Activated CD4-positive, alpha-beta T cell treated with anti-CD3 and anti-CD28 coated beads, Interleukin-2, amount 10 ng/mL, durations not matched to agents 24 days and 14 days (primary cell): ENCODE measurements around the gene MAP3K4. TPM values are rescaled to one million over a fixed set of nuclear protein-coding genes. Genes with fewer than 3 reads are reported as not detected.
"Not testable (repeated sequence)": the region's sequence is repeated elsewhere in the genome, so short reads cannot be mapped to it uniquely, and the experiment has no call there.

Experiments used
- DNase-seq: peaks from one replicate; pipeline ENCODE4 v3.0.0; 2022
- H3K27ac Mint-ChIP-seq: one replicate; pipeline ENCODE4 v1.8.0; 2022; ENCODE audit warnings: mild to moderate bottlenecking, mixed read lengths
- H3K27me3 Mint-ChIP-seq: one replicate; pipeline ENCODE4 v1.8.0; 2022; ENCODE audit warnings: mixed read lengths
- H3K36me3 Mint-ChIP-seq: one replicate; pipeline ENCODE4 v1.8.0; 2022; ENCODE audit warnings: low read depth, mild to moderate bottlenecking, mixed read lengths
- H3K4me1 Mint-ChIP-seq: one replicate; pipeline ENCODE4 v1.8.0; 2021; ENCODE audit warnings: mixed read lengths
- H3K4me3 Mint-ChIP-seq: one replicate; pipeline ENCODE4 v1.8.0; 2022; ENCODE audit warnings: mild to moderate bottlenecking, moderate library complexity, mixed read lengths
- H3K9me3 Mint-ChIP-seq: one replicate; pipeline ENCODE4 v1.8.0; 2021; ENCODE audit warnings: mixed read lengths
- intact Hi-C: fragments of 100-400 bp; cut with micrococcal nuclease; formaldehyde crosslinking; loops from one replicate; pipeline ENCODE4 v1.15.1; 2023
- total RNA-seq: library from RNA; stranded (reverse); gene quantifications from 2 replicates; pipeline ENCODE4 v1.2.3, GENCODE V29; 2022

MAP3K4 gene
- total RNA-seq, 1 donor from 2014 or later: 50.4 TPM

DNA sequence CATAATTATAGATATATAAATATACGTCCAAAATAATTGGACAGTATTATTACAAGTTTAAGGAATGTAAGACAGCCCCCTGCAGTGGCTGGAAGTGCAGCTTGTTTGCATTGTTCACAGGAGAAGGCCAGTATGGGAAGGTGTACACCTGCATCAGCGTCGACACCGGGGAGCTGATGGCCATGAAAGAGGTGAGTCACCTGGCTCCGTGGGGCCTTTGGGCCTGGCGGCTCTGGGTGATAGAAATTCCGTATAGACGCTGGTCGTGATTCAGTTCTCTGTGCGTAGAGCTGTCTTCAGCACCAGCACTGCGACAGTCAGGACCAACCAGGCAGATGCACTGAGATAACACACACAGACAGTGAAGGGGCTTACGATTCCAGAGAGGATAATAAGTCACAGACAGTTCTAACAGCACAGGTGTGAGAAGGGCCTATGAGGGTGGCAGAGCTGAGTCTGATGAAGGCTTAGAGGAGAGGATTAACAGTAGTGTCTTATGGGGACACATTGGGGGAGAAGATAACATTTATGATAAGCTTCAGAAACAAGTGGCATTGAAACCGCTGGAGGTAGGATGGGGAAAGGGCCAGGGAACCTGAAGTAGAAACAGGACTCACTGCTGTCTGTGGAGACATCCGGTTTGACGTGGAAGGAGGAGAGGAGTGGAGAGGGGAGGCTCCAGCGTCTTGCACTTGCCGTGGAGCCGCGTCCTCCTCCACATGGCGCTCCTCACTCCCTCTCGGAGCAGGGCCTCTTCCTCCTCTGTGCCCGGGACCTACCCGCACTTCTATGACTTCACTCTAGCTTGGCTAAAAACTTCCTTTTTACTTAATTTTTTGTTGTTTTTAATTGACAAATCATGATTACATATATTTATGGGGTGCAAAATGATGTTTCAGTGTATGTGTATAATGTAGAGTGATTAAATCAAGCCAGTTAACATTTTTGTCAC, 116.5 kb downstream of the MAP3K4 start:
- no peak overlapping the region for H3K4me3 Mint-ChIP-seq
- peaks cover 5% of the 10 kb centered on the region for H3K9me3 Mint-ChIP-seq
- no peaks in the 10 kb centered on the region for H3K27me3 Mint-ChIP-seq
- no peak overlapping the region for H3K27ac Mint-ChIP-seq
- H3K36me3 Mint-ChIP-seq: peaks cover 67% of the 10 kb centered on the region
- intact Hi-C loops: no loop called here
- no peak for DNase-seq
- peaks cover 22% of the 10 kb centered on the region for H3K4me1 Mint-ChIP-seq

DNA sequence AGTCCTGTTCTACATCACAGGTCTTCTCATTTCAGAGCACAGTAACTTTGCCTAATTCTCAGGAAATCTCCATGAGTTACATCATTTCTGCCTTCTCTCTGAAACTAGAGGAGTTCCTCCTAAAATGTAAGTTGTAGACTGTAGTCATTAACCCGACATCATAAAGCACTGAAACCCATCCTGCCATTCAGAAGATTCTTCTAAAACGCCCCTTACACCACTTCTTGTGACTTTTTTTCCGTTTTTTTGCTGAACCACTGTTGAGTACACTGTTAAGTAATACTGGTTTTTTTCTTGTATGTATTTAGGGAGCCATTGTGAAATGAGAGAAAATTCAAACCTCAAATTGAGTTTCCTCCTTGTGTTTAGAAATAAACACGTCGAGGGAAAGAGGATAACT, 117.3 kb downstream of the MAP3K4 start:
- H3K36me3 Mint-ChIP-seq: peaks cover 61% of the 10 kb centered on the region
- no peak overlapping the region for H3K4me3 Mint-ChIP-seq
- H3K9me3 Mint-ChIP-seq: no peaks in the 10 kb centered on the region
- intact Hi-C loops: no loop called here
- H3K27me3 Mint-ChIP-seq: no peaks in the 10 kb centered on the region
- peaks cover 20% of the 10 kb centered on the region for H3K4me1 Mint-ChIP-seq
- H3K27ac Mint-ChIP-seq: no peak overlapping the region
- DNase-seq: no peak

DNA sequence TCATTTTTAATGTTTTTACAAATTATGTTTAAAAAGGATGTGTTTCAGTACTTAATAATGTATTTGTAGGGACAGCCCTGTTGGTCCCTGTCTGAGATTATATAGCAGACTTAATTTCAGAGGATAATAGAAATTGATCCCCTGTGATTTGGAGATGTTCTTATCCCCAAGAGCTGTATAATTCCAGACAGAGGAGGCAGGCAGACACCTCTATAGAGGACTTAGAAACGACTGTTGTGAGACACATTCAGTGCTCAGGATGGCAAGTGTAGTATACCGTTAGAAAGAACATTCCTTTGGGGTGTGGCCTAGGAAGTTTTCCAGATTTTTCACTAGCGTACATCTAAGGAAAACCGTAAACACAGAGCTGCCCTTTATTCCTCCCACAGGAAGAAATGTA, 117.8 kb downstream of the MAP3K4 start:
- no peak overlapping the region for H3K27ac Mint-ChIP-seq
- no peak overlapping the region for H3K4me3 Mint-ChIP-seq
- no peak for DNase-seq
- H3K9me3 Mint-ChIP-seq: no peaks in the 10 kb centered on the region
- H3K4me1 Mint-ChIP-seq: peaks cover 20% of the 10 kb centered on the region
- H3K27me3 Mint-ChIP-seq: no peaks in the 10 kb centered on the region
- intact Hi-C loops: no loop called here
- H3K36me3 Mint-ChIP-seq: peaks cover 62% of the 10 kb centered on the region

DNA sequence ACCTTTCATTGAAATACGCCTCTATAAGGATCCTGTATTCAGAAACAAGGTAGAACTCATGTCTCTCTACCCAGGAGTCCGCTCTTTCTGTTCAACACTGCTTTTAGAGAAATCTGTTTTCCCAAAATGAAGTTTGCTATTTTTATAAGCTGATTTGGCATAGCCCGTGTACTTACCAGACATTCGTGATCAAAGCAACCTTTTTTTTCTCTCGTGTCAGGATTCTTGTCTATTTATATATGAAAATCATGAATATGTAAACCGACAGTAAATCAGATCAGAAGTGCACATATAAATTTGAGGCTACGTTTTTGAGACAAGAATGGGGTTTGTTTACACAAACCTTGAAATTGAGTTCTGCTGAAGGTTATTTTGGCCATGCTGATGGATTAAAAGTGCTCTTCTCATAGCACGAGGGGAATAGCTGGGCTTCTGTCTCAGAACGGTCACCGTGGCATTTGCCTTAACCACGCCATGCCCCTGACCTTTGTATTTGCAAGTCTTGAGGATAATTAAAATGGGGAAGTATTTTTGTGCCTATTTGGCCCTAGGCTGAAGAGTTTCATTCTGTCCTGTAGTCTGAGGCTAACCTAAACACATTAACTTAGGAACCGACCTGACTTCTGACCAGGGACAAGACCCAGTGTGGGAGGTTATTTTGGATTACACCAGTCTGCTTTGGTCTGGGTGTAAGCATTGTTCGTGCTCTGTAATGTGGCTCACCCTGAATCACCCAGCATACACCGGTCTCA, 118.6 kb downstream of the MAP3K4 start:
- no peak overlapping the region for H3K27ac Mint-ChIP-seq

DNA sequence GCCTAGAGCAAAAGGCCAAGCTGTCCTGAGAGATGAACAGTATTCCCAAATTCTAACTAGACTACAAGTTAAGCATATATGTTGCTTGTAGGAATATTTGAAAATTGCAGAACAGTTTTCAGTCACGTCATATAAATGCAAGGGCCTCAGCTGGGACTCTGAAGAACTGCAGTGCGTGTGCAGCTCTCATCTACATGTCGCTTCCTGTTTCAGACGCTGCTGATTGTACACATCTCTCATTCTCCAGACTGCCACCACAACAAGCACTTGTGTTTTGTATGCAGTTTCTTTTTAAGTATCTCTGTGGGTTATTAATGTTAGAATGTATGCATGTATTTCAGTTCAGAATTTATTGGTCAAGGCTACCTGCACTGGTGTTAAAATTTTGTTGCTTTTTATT, 119.7 kb downstream of the MAP3K4 start:
- H3K9me3 Mint-ChIP-seq: no peaks in the 10 kb centered on the region
- no peaks in the 10 kb centered on the region for H3K27me3 Mint-ChIP-seq
- peak overlapping the region; percentile 64 for H3K4me3 Mint-ChIP-seq
- H3K4me1 Mint-ChIP-seq: peaks cover 18% of the 10 kb centered on the region
- intact Hi-C loops: loop anchor here (5.0 kb wide), 1 partner anchor 116 kb away; no protein-coding TSS in a partner anchor
- peak; percentile 77 for DNase-seq
- H3K27ac Mint-ChIP-seq: peak overlapping the region; percentile 72
- H3K36me3 Mint-ChIP-seq: peaks cover 63% of the 10 kb centered on the region

More for the DNA sequence above, 118.6 kb downstream of the MAP3K4 start:
- H3K27me3 Mint-ChIP-seq: no peaks in the 10 kb centered on the region
- H3K4me1 Mint-ChIP-seq: peaks cover 18% of the 10 kb centered on the region
- no peak overlapping the region for H3K4me3 Mint-ChIP-seq
- DNase-seq: no peak
- H3K36me3 Mint-ChIP-seq: peaks cover 60% of the 10 kb centered on the region
- H3K9me3 Mint-ChIP-seq: no peaks in the 10 kb centered on the region
- intact Hi-C loops: loop anchor here (5.0 kb wide), 1 partner anchor 117 kb away; no protein-coding TSS in a partner anchor

DNA sequence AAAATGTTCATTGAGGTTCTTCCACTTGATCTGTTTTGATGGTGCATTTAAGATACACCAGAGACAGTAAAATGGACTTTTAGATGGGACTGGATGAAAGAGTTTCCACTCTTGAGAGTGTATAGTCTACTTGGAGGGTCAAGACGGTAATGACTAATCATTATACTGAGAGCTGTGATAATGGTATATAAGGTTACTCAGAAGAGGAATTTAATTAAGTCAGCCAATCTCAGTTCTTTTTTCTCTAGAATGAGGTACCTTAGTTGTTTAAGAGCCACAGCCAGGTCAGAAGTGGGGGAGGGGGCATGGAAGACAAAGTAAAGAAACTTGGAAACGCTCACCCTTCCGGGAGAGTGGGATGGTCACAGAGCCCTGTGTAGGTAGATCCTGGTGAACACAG, 123.9 kb downstream of the MAP3K4 start:
- H3K36me3 Mint-ChIP-seq: peaks cover 71% of the 10 kb centered on the region
- H3K9me3 Mint-ChIP-seq: peaks cover 5% of the 10 kb centered on the region
- H3K27me3 Mint-ChIP-seq: no peaks in the 10 kb centered on the region
- H3K4me3 Mint-ChIP-seq: no peak overlapping the region
- no peak for DNase-seq
- peaks cover 18% of the 10 kb centered on the region for H3K4me1 Mint-ChIP-seq
- H3K27ac Mint-ChIP-seq: peak overlapping the region; percentile 46
- intact Hi-C loops: loop anchor here (5.0 kb wide), 1 partner anchor 123 kb away; the partner anchor contains the start of gene MAP3K4

DNA sequence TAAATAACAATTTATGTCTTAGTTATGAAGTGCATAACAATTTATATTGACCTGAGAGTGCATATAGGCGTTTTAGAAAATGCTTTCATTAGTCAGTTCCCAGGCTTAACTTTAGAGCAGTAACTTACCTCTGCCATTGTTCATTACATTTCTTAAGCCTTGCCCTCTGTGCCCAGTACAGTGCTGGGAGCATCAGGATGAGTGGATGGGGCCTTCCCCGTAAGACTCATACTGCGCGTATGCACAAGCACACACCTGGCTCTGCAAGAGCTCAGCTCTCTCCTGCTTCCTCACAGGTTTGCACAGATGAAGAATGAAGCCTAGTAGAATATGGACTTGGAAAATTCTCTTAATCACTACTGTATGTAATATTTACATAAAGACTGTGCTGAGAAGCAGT, 125.0 kb downstream of the MAP3K4 start:
- peaks cover 70% of the 10 kb centered on the region for H3K36me3 Mint-ChIP-seq
- no peak overlapping the region for H3K27ac Mint-ChIP-seq
- H3K9me3 Mint-ChIP-seq: peaks cover 10% of the 10 kb centered on the region
- intact Hi-C loops: loop anchor here (5.0 kb wide), 1 partner anchor 124 kb away; the partner anchor contains the start of gene MAP3K4
- no peaks in the 10 kb centered on the region for H3K27me3 Mint-ChIP-seq
- H3K4me1 Mint-ChIP-seq: peaks cover 9% of the 10 kb centered on the region
- H3K4me3 Mint-ChIP-seq: no peak overlapping the region
- DNase-seq: no peak

DNA sequence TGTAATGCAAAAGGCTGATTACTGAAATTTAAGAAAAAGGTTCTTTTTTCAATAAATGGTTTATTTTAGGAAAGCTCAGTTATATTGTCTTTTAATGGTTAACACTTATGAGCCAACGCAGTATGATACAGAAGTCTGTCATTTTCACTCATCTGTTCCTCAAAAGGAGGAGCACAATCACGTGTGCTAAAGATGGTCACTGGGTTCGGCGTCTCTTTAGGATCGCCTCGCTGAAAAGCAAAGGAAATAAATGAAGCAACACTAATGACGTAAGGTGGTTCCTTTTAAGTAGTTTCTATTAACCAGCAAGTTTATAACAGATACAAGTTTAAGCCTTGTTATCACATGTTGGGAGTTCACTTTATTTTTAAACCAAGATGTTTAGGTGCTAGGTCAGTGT, 125.7 kb downstream of the MAP3K4 start:
- peaks cover 5% of the 10 kb centered on the region for H3K4me1 Mint-ChIP-seq
- H3K27ac Mint-ChIP-seq: no peak overlapping the region
- H3K36me3 Mint-ChIP-seq: peaks cover 72% of the 10 kb centered on the region
- no peaks in the 10 kb centered on the region for H3K27me3 Mint-ChIP-seq
- DNase-seq: no peak
- H3K4me3 Mint-ChIP-seq: no peak overlapping the region
- H3K9me3 Mint-ChIP-seq: peaks cover 18% of the 10 kb centered on the region
- intact Hi-C loops: loop anchor here (5.0 kb wide), 1 partner anchor 125 kb away; the partner anchor contains the start of gene MAP3K4

DNA sequence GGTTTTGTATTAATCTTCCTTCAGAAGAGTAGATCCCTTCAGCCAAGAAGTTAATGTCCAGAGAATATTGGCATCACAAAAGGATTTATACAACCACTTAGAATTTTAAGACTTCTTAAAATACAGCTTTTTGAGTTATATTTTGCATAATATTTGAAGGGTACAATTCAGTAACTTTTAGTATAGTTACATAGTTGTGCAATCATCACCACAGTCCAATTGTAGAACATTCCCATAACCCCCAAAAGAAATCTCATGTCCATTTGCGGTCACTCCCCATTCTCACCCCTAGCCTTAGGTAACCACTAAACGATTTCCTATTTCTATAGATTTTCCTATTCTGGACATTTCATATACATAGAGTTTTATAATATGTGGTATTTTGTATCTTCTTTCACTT, 126.4 kb downstream of the MAP3K4 start:
- intact Hi-C loops: loop anchor here (5.0 kb wide), 1 partner anchor 126 kb away; the partner anchor contains the start of gene MAP3K4
- H3K27ac Mint-ChIP-seq: no peak overlapping the region
- H3K36me3 Mint-ChIP-seq: peaks cover 72% of the 10 kb centered on the region
- H3K9me3 Mint-ChIP-seq: peaks cover 24% of the 10 kb centered on the region
- H3K4me1 Mint-ChIP-seq: peaks cover 5% of the 10 kb centered on the region
- no peaks in the 10 kb centered on the region for H3K27me3 Mint-ChIP-seq
- DNase-seq: no peak
- H3K4me3 Mint-ChIP-seq: no peak overlapping the region

DNA sequence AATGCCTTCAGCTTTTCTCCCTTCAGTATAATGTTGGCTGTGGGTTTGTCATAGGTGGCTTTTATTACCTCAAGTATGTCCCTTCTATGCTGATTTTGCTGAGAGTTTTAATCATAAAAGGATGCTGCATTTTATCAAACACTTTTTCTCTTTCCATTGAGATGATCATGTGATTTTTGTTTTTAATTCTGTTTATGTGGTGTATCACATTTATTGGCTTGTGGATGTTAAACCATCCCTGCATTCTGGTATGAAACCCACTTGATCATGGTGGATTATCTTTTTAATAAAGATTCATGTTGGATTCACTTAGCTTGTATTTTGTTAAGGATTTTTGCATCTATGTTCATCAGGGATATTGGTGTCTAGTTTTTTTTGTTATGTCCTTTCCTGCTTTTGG, 131.8 kb downstream of the MAP3K4 start:
- H3K27me3 Mint-ChIP-seq, DNase-seq, H3K4me1 Mint-ChIP-seq, H3K27ac Mint-ChIP-seq, intact Hi-C loops, H3K4me3 Mint-ChIP-seq: not testable (repeated sequence)
- Mint-ChIP-seq H3K9me3 (peaks cover 43% of the 10 kb centered on the region), H3K36me3 (peaks cover 80% of the 10 kb centered on the region)

DNA sequence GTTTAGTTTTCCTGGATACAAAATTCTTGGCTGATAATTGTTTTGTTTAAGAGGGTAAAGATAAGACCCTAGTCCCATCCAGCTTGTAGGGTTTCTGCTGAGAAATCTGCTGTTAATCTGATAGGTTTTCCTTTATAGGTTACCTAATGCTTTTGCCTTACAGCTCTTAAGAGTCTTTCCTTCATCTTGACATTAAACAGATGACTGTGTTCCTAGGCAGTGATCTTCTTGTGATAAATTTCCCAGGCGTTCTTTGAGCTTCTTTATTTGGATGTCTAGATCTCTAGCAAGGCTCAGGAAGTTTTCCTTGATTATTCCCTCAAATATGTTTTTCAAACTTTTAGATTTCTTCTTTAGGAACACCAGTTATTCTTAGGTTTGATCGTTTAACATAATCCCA, 134.0 kb downstream of the MAP3K4 start:
- intact Hi-C loops: no loop called here
- H3K4me3 Mint-ChIP-seq: no peak overlapping the region
- peaks cover 13% of the 10 kb centered on the region for H3K4me1 Mint-ChIP-seq
- peaks cover 75% of the 10 kb centered on the region for H3K36me3 Mint-ChIP-seq
- no peak overlapping the region for H3K27ac Mint-ChIP-seq
- peaks cover 36% of the 10 kb centered on the region for H3K9me3 Mint-ChIP-seq
- DNase-seq: no peak
- no peaks in the 10 kb centered on the region for H3K27me3 Mint-ChIP-seq

DNA sequence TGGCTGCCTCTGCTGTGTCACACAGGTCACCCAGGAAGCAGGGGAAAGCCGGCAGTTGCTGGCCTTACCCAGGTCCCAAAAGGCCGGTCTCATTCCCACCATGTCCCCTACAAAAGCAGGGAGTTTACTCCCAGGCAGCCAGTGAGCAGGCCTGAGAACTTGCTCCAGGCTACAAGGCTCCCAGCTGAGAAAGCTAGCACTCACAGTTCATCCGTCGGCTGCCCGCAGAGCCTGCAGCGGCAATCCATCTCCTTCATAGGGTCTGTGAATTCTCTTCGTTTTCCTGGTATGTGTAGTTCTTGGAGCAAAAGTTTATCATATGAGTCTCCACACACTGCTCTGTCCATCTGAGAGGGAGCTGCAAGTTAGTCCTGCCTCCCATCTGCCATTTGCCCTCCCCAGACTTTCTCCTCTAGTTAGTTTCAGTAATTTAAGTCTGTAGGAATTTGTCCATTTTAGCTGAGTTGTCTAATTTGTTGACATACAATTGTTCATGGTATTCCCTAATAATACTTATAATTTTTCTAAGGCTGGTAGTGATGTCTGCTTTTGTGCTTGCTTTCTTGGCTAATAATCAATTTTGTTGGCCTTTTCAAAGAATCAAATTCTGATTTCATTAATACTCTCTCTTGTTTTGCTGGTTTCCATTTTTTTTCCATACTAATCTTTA, 135.6 kb downstream of the MAP3K4 start:
- intact Hi-C loops: no loop called here
- H3K27ac Mint-ChIP-seq: peak overlapping the region; percentile 47
- DNase-seq: no peak
- H3K4me1 Mint-ChIP-seq: peaks cover 13% of the 10 kb centered on the region
- H3K9me3 Mint-ChIP-seq: peaks cover 26% of the 10 kb centered on the region
- peaks cover 62% of the 10 kb centered on the region for H3K36me3 Mint-ChIP-seq
- no peaks in the 10 kb centered on the region for H3K27me3 Mint-ChIP-seq
- no peak overlapping the region for H3K4me3 Mint-ChIP-seq

DNA sequence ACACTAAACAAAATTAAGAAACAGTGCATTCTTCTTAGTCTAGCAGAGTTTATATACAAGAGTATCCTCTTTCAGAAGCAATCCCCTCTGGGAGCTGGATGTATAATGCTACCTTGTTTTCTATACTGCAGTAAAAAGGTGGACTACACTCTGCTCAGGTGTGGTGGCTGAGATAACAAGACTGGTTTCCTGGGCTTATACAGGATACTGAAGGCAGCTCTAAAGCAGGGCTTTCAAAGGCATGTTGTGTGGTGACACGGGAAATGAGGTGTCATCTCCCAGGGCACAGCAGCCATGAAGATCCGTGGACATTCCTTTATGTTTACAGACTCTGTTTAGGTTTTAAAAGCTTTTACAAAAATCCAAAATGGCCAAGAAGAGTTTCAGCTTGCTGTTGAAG, 136.7 kb downstream of the MAP3K4 start:
- H3K36me3 Mint-ChIP-seq: peaks cover 52% of the 10 kb centered on the region
- H3K27me3 Mint-ChIP-seq: no peaks in the 10 kb centered on the region
- H3K4me3 Mint-ChIP-seq: peak overlapping the region; percentile 32
- H3K27ac Mint-ChIP-seq: peak overlapping the region; percentile 93
- peak; percentile 55 for DNase-seq
- peaks cover 19% of the 10 kb centered on the region for H3K9me3 Mint-ChIP-seq
- peaks cover 13% of the 10 kb centered on the region for H3K4me1 Mint-ChIP-seq
- intact Hi-C loops: no loop called here
